Natural killer cell (primary cell): ENCODE results near the gene ZC3HAV1. TPM values are rescaled to one million over a fixed set of nuclear protein-coding genes. Genes with fewer than 3 reads are reported as not detected.
"Not testable (repeated sequence)": the region's sequence is repeated elsewhere in the genome, so short reads cannot be mapped to it uniquely, and the experiment has no call there.

Source experiments
- ATAC-seq, 3 donors: fragments of 150-1000 bp in 2 of 3; fragments of 200-7000 bp in 1 of 3; cut with Tn5 transposase; 1 replicate in 1 of 3; 2 replicates in 2 of 3; pipeline ENCODE4 v1.10.0; 2021; ENCODE audit warnings: mild to moderate bottlenecking in 2 of 3, moderate library complexity in 2 of 3
- DNase-seq, 2 donors: peaks; one replicate each; pipeline versions ENCODE4 v3.0.0 to v3.0.0-alpha.2; 2013 to 2021; ENCODE audit warnings: mixed read lengths in 1 of 2
- H3K27ac ChIP-seq: one replicate; pipeline ENCODE4 v1.5.1; 2013; ENCODE audit warnings: mild to moderate bottlenecking, low read length
- H3K27me3 ChIP-seq: one replicate; pipeline ENCODE4 v1.6.1; 2013; ENCODE audit warnings: low read length; ENCODE audit not compliant: control insufficient read depth, insufficient read depth
- H3K36me3 ChIP-seq: one replicate; pipeline ENCODE4 v1.6.1; 2013; ENCODE audit warnings: low read length; ENCODE audit not compliant: control insufficient read depth, insufficient read depth
- H3K4me1 ChIP-seq: one replicate; pipeline ENCODE4 v1.6.1; 2013; ENCODE audit warnings: low read length; ENCODE audit not compliant: control insufficient read depth, insufficient read depth
- H3K4me3 ChIP-seq: one replicate; pipeline ENCODE4 v1.5.1; 2013; ENCODE audit warnings: low read length
- H3K9me3 ChIP-seq: one replicate; pipeline ENCODE4 v1.6.1; 2013; ENCODE audit warnings: low read length; ENCODE audit not compliant: control insufficient read depth, insufficient read depth
- H3K27ac Mint-ChIP-seq, 2 donors: one replicate each; pipeline ENCODE4 v1.8.0; 2022; ENCODE audit warnings: mild to moderate bottlenecking in 2 of 2, mixed read lengths in 2 of 2, moderate library complexity in 1 of 2
- H3K27me3 Mint-ChIP-seq, 2 donors: one replicate each; pipeline ENCODE4 v1.8.0; 2022; ENCODE audit warnings: low read depth in 2 of 2, mixed read lengths in 2 of 2
- H3K36me3 Mint-ChIP-seq: one replicate; pipeline ENCODE4 v1.8.0; 2022; ENCODE audit warnings: mixed read lengths
- H3K4me1 Mint-ChIP-seq, 2 donors: one replicate each; pipeline ENCODE4 v1.8.0; 2022; ENCODE audit warnings: mixed read lengths in 2 of 2
- H3K4me3 Mint-ChIP-seq: one replicate; pipeline ENCODE4 v1.8.0; 2022; ENCODE audit warnings: mild to moderate bottlenecking, moderate library complexity, mixed read lengths
- H3K9me3 Mint-ChIP-seq, 2 donors: one replicate each; pipeline ENCODE4 v1.8.0; 2022; ENCODE audit warnings: mixed read lengths in 2 of 2
- CTCF ChIP-seq: fragments of 200-600 bp; IDR thresholded peaks from one replicate; pipeline ENCODE4 v1.8.0; 2022; ENCODE audit warnings: antibody characterized with exemption
- WGBS: methylation state at CpG from one replicate; pipeline ENCODE4 v1.1.7; 2013; ENCODE audit warnings: missing lambda C conversion rate; ENCODE audit not compliant: insufficient coverage; 5-methylcytosine and 5-hydroxymethylcytosine counted together
- intact Hi-C: fragments of 100-400 bp; cut with micrococcal nuclease; formaldehyde crosslinking; loops from one replicate; pipeline ENCODE4 v1.14.2; 2022
- total RNA-seq, 4 donors: library from RNA; stranded (reverse); fragments of 120-200 nt in 1 of 4; gene quantifications; one replicate each; pipeline versions ENCODE4 v1.2.3 to v1.2.4, GENCODE V29; 2013 to 2022

Gene ZC3HAV1
- total RNA-seq, 3 donors from 2014 or later (not counting 1 experiment from before 2014, with no cell fraction given), result 129 to 153 (median 137) TPM

GRCh38 chr7:139029353-139029752, 80.2 kb downstream of the ZC3HAV1 start:
- no peaks in the 10 kb centered on the region for H3K27me3 ChIP-seq
- Mint-ChIP-seq H3K9me3 (no peaks in the 10 kb centered on the region), H3K4me3 (no peak overlapping the region), H3K27ac (no peak overlapping the region), H3K4me1 (peaks cover 4 to 5% of the 10 kb centered on the region in 2 donors), H3K27me3 (peaks cover 0 to 3% of the 10 kb centered on the region in 2 donors), H3K36me3 (no peaks in the 10 kb centered on the region)
- no peak for ATAC-seq
- H3K9me3 ChIP-seq, result no peaks in the 10 kb centered on the region
- no peaks in the 10 kb centered on the region for H3K36me3 ChIP-seq
- intact Hi-C loops, result no loop called here
- TF ChIP-seq CTCF, result no peak
- H3K27ac ChIP-seq, result no peak overlapping the region
- no peaks in the 10 kb centered on the region for H3K4me1 ChIP-seq
- no peak for DNase-seq
- WGBS, result 85% methylated on average over 3 of the region's 3 CpGs
- no peak overlapping the region for H3K4me3 ChIP-seq

- H3K4me3 Mint-ChIP-seq, result no peak overlapping the region
- ATAC-seq (no peak), DNase-seq (no peak)
- no peaks in the 10 kb centered on the region for H3K4me1 Mint-ChIP-seq
- no peaks in the 10 kb centered on the region for H3K27me3 Mint-ChIP-seq
- no peaks in the 10 kb centered on the region for H3K36me3 Mint-ChIP-seq
- H3K4me1 ChIP-seq, result no peaks in the 10 kb centered on the region
- intact Hi-C loops, result no loop called here
- H3K27ac Mint-ChIP-seq, result no peak overlapping the region
- no peak overlapping the region for H3K4me3 ChIP-seq
- TF ChIP-seq CTCF, result no peak
- WGBS, result 95% methylated on average over 4 of the region's 6 CpGs
- H3K9me3 ChIP-seq, result no peaks in the 10 kb centered on the region
- H3K27ac ChIP-seq, result no peak overlapping the region
- H3K9me3 Mint-ChIP-seq, result no peaks in the 10 kb centered on the region
- no peaks in the 10 kb centered on the region for H3K36me3 ChIP-seq
- no peaks in the 10 kb centered on the region for H3K27me3 ChIP-seq
Measured at GRCh38 chr7:139026551-139026950, 83.0 kb downstream of the ZC3HAV1 start.

GRCh38 chr7:139025861-139026260, 83.7 kb downstream of the ZC3HAV1 start:
- H3K4me1 Mint-ChIP-seq, H3K4me1 ChIP-seq, H3K4me3 Mint-ChIP-seq, H3K36me3 Mint-ChIP-seq, H3K9me3 ChIP-seq, H3K27me3 ChIP-seq, H3K27me3 Mint-ChIP-seq, ATAC-seq, H3K27ac ChIP-seq, intact Hi-C loops, H3K27ac Mint-ChIP-seq, H3K36me3 ChIP-seq, DNase-seq, H3K9me3 Mint-ChIP-seq, H3K4me3 ChIP-seq: not testable (repeated sequence)
- 94% methylated on average over 4 of the region's 5 CpGs for WGBS

GRCh38 chr7:139023076-139023475, 86.4 kb downstream of the ZC3HAV1 start:
- ATAC-seq (no peak), DNase-seq (no peak)
- Histone ChIP-seq H3K4me1 (no peaks in the 10 kb centered on the region), H3K27me3 (no peaks in the 10 kb centered on the region), H3K27ac (no peak overlapping the region), H3K9me3 (no peaks in the 10 kb centered on the region), H3K4me3 (no peak overlapping the region), H3K36me3 (no peaks in the 10 kb centered on the region)
- 96% methylated on average over 5 of the region's 5 CpGs for WGBS
- no peaks in the 10 kb centered on the region for H3K9me3 Mint-ChIP-seq
- H3K4me1 Mint-ChIP-seq, result no peaks in the 10 kb centered on the region
- H3K36me3 Mint-ChIP-seq, result no peaks in the 10 kb centered on the region
- no peak for TF ChIP-seq CTCF
- H3K27ac Mint-ChIP-seq, result no peak overlapping the region
- intact Hi-C loops, result no loop called here
- no peaks in the 10 kb centered on the region for H3K27me3 Mint-ChIP-seq
- H3K4me3 Mint-ChIP-seq, result no peak overlapping the region
